GM12892 (cell line): Measurements from ENCODE around the gene RSAD1.

Experiments used
- POLR2A ChIP-seq: IDR thresholded peaks from 2 replicates; pipeline ENCODE4 v1.6.1; 2011; ENCODE audit warnings: low read depth, low read length, control low read depth
- POLR2AphosphoS5 ChIP-seq: IDR thresholded peaks from 2 replicates; pipeline ENCODE4 v1.6.1; 2011; ENCODE audit warnings: low read depth, low read length, control low read depth
- TAF1 ChIP-seq: IDR thresholded peaks from 2 replicates; pipeline ENCODE4 v1.6.1; 2011; ENCODE audit warnings: low read depth, mild to moderate bottlenecking, control low read depth, low read length, borderline replicate concordance

- TF ChIP-seq POLR2A (no peak), POLR2AphosphoS5 (no peak), TAF1 (no peak)
Measured at GRCh38 chr17:50491505-50491904, 12.8 kb downstream of the RSAD1 start.
